NB4 (cell line): Measurements from ENCODE around the gene EPN2.

Experiments
- DNase-seq: peaks from one replicate; pipeline ENCODE4 v3.0.0; 2010; ENCODE audit warnings: low read depth
- H3K4me3 ChIP-seq: one replicate; pipeline ENCODE4 v1.5.1; 2011; ENCODE audit warnings: mild to moderate bottlenecking, low read depth, low read length, moderate library complexity
- MYC ChIP-seq: IDR thresholded peaks from 2 replicates; pipeline ENCODE4 v1.6.1; 2011; ENCODE audit warnings: low read depth, low read length
- POLR2A ChIP-seq: IDR thresholded peaks from 2 replicates; pipeline ENCODE4 v1.6.1; 2011; ENCODE audit warnings: mild to moderate bottlenecking; ENCODE audit not compliant: insufficient read length; ENCODE audit errors: extremely low read depth
- TF ChIP-seq, protein P1 (sequence below): IDR thresholded peaks from 2 replicates; pipeline ENCODE4 v1.6.1; 2011; ENCODE audit warnings: low read depth, low read length
- TF ChIP-seq, protein P2 (sequence below): IDR thresholded peaks from one replicate; pipeline ENCODE4 v1.5.1; 2012; ENCODE audit warnings: low read depth, low read length

The EPN2 gene

DNA sequence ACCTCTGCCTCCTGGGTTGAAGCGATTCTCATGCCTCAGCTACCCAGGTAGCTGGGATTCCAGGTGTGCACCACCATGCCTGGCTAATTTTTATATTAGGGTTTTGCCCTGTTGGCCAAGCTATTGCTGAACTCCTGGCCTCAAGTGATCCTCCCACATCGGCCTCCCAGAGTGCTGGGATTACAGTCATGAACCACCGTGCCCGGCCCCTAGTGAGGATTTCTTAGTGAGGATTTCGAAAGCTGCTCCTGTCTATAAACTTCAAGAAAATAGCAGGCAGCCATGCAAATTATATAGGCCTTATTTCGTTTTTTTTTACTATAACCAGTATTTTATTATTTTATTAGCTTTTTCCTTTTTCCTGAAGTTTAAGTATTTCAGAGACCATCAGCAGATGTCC lies 41.6 kb downstream of the EPN2 start:
- DNase-seq, result peak; percentile 52
- no peak overlapping the region for H3K4me3 ChIP-seq
- TF ChIP-seq, protein P1, sequence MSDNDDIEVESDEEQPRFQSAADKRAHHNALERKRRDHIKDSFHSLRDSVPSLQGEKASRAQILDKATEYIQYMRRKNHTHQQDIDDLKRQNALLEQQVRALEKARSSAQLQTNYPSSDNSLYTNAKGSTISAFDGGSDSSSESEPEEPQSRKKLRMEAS, result no peak
- TF ChIP-seq, protein P2, sequence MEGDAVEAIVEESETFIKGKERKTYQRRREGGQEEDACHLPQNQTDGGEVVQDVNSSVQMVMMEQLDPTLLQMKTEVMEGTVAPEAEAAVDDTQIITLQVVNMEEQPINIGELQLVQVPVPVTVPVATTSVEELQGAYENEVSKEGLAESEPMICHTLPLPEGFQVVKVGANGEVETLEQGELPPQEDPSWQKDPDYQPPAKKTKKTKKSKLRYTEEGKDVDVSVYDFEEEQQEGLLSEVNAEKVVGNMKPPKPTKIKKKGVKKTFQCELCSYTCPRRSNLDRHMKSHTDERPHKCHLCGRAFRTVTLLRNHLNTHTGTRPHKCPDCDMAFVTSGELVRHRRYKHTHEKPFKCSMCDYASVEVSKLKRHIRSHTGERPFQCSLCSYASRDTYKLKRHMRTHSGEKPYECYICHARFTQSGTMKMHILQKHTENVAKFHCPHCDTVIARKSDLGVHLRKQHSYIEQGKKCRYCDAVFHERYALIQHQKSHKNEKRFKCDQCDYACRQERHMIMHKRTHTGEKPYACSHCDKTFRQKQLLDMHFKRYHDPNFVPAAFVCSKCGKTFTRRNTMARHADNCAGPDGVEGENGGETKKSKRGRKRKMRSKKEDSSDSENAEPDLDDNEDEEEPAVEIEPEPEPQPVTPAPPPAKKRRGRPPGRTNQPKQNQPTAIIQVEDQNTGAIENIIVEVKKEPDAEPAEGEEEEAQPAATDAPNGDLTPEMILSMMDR, result no peak
- TF ChIP-seq MYC, result no peak
- no peak for TF ChIP-seq POLR2A

DNA sequence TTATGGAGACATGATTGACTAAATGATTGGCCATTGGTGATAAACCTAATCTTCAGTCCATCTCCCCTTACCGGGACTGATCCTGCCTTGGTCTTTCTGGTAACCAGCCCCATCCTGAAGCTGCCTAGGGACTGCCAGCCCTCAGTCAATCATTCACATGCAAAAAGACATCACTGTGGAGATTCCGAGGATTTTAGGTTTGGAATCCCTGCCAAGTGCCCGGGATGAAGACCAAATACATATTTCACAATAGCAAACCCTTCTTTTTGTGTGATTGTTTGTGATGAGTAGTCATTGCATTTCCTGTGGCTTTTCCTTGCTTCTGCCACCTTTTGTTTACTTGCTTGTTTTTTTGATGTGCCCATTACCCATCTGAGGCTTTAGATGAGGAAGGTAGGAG lies 44.0 kb downstream of the EPN2 start:
- H3K4me3 ChIP-seq, result no peak overlapping the region
- DNase-seq, result no peak
- TF ChIP-seq, protein P2, result no peak
- TF ChIP-seq, protein P1, result no peak
- TF ChIP-seq POLR2A, result no peak
- TF ChIP-seq MYC, result no peak

DNA sequence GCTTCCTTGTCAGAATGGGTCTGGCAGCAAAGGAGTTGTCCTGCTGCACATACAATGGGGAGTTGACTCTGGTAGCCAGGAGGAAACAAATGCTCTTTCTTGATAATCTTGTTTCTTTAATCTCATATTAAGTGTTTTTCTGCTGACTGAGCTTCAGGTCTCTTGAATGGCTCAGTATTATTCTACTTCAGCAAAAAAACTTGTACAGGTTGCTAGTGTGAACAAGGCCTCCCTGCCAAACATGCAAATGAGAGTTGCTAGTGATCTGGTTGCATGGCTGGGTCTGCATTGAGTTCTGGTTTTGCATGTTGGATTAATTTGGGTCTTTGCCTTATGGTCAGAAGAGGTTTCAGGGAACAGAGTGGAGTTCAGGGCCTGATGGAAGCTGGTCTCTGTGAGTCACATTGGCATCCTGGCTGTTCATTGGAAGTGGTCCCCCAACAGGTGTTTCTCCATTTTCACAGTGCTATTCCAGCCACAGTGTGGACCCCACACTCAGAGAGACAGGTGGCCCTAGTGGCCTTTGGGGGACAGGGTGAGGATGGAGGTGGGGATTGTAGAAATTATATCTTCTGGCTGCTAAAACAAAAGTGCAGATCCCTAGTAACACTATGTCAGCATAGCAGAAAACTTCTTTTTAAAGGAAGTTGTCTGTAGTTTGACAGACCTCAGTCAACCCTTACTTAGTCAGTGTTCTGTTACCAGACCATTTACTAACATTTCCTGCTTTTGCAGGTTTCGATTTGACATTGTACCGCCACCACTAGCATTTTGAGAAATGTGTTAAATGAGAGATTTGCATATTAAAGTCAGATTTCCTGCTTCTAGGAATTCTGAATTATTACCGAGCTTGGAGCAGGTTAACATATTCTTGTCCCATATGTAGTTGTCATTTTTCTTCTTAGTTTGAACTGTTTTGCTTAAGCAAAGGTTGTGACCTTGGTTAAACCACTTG lies 47.1 kb downstream of the EPN2 start:
- H3K4me3 ChIP-seq, result no peak overlapping the region
- TF ChIP-seq, protein P2, result no peak
- TF ChIP-seq, protein P1, result no peak
- TF ChIP-seq MYC, result no peak
- no peak for TF ChIP-seq POLR2A
- no peak for DNase-seq

DNA sequence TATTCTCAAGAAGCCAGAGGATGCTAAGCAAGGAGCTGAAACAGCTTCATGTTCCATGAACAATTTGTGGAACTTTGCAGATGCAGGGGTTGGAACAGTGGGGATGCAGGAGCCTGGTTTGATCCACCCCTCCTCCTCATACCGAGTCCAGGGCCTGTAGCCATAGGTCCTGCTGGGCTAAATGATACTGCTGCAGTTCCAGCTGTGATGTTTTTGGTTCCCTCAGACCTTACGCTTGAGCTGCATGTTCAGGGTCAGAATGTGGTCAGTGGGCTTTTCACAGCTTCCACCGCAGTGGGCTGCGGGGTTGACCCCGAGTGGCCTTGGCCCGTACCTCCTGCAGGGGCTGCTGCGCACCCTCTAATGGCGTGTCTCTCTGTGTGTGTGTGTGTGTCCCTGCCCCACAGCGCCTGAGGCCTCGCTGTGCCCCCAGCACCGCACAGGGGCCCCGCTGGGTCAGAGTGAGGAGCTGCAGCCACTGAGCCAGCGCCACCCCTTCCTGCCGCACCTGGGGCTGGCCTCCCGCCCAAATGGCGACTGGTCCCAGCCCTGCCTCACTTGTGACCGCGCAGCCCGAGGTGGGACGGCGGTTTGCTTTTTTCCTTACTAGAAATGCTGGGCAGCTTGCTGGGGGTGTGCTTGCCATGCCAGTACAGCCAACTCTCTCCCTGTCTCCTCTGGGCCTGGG lies 48.2 kb downstream of the EPN2 start:
- no peak for DNase-seq
- TF ChIP-seq, protein P1, result no peak
- TF ChIP-seq MYC (no peak), POLR2A (no peak)
- TF ChIP-seq, protein P2, result no peak

DNA sequence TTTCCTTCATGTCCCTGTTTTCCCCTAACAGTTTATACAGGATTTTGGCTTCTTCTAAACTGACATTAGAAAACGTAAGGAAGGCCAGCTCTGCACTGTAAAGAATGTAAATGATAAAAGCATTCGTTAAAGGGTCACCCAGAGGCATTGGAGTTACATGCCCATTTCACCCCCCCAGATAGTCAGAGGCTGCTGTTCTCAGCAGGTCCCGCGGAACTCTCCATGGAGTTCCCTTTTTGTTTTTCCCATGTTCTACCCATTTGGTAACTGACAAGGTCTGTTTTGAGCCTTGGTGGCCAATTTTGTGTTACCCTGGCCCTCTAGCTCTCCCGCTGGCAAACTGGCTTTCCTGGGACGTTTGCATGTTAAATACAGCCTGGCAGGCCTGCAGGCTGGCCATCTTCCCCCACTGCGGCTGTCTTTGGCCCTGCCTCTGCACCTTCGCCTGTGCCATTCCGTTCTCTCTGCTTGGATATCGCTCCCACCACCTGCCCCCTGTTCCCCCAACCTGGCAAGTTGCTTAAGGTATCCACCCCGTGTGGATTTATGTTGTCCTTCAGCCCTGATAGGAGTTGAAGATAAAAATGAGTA lies 49.7 kb downstream of the EPN2 start:
- no peak for TF ChIP-seq MYC
- no peak overlapping the region for H3K4me3 ChIP-seq
- DNase-seq, result no peak

More for the DNA sequence above, 48.2 kb downstream of the EPN2 start:
- H3K4me3 ChIP-seq, result no peak overlapping the region

DNA sequence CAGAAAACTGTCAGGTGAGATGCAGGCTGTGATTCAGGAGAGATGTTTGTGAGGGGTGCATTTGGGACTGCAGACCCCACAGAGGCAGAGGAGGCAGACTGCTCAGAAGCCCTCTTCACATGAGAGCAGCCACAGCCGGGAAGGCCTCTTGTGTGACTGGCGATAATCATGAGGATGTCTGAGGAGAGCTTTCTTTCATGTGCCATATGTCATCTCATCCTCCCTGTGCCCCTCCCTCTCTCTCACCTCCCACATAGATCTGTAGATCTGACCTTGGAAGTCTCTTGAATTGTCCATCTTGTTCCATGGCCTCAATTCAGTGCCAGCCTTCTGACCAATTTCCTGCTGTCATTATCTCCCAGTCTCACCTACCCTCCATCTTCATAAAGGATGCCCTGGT lies 50.5 kb downstream of the EPN2 start:
- no peak for DNase-seq
- H3K4me3 ChIP-seq, result no peak overlapping the region
- TF ChIP-seq POLR2A (no peak), MYC (no peak)
- TF ChIP-seq, protein P2, result no peak
- TF ChIP-seq, protein P1, result no peak
